Activated naive CD4-positive, alpha-beta T cell (primary cell): ENCODE data around the gene TNFRSF12A.

Experiments used
- DNase-seq, 4 experiments: peaks; one replicate each; lab custom pipeline; 2025; lab: John Stamatoyannopoulos, UW

The TNFRSF12A gene

GRCh38 chr16:3012828-3013420, 7.2 kb upstream of the TNFRSF12A start, which contains the start of gene CLDN9:
Gene CLDN9 (plus strand): TSS chr16:3012923. CDS start chr16:3013363, 440 bp downstream.
- peak in 1 of 4 experiments; percentile 17 for DNase-seq

DNA sequence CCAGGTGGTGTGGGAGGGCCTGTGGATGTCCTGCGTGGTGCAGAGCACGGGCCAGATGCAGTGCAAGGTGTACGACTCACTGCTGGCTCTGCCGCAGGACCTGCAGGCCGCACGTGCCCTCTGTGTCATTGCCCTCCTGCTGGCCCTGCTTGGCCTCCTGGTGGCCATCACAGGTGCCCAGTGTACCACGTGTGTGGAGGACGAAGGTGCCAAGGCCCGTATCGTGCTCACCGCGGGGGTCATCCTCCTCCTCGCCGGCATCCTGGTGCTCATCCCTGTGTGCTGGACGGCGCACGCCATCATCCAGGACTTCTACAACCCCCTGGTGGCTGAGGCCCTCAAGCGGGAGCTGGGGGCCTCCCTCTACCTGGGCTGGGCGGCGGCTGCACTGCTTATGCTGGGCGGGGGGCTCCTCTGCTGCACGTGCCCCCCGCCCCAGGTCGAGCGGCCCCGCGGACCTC, 6.6 kb upstream of the TNFRSF12A start:
- no peak for DNase-seq

DNA sequence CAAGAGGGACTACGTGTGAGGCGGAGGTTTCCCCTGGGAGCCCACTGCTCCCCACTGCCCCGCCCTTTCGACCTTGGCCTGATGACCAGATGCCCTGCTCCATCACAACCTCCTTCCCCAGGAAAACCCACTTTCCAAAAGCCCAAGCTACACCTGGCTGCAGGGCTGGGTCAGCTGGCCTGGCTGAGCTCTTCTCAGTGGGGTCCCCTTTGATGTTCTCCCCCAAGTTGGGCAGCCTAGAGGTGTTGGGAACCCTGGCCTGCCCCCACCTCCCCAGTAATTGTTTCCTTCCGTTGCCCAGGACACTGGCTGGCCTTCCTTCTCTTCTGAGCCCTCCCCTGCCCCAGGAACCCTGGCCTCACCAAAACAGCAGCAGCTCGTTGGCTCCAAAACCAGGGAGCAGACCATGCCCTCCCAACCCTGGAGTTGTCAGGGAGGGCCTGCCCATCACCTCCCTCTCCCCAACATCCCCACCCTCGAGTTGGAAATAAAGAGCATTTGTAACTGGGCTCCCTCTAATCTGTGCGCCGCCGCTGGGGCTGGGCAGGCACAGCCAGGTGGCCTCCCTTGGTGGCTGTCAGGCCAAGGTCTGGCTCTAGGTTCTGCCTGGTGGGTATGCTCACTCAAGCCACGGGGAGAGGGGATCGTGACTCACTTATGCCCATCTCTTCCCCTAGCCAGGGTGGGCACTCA, 6.0 kb upstream of the TNFRSF12A start:
- DNase-seq, result no peak

GRCh38 chr16:3014971-3015370, 5.2 kb upstream of the TNFRSF12A start:
- no peak for DNase-seq

- no peak for DNase-seq
Observed at GRCh38 chr16:3015865-3016521, 4.2 kb upstream of the TNFRSF12A start.

DNA sequence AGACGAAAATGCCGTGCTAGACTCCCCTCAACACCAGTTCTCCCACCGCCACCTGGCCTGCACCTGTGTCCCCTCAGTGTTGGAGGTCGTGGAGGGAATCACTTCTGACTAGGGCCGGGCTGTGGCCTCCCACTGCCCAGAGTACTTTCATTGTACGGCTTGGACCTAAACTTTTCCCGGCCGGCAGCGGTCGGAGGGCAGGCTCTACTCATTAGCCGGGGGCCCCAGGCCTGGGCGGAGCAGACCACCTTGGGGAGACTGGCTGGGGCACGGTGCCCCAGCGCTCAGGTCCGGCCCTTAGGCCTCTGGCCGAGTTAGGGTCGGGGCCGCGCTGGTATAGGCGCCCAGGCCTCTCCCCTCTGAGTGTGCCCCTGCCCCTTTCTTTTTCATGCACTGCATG, 2.8 kb upstream of the TNFRSF12A start:
- no peak for DNase-seq

DNA sequence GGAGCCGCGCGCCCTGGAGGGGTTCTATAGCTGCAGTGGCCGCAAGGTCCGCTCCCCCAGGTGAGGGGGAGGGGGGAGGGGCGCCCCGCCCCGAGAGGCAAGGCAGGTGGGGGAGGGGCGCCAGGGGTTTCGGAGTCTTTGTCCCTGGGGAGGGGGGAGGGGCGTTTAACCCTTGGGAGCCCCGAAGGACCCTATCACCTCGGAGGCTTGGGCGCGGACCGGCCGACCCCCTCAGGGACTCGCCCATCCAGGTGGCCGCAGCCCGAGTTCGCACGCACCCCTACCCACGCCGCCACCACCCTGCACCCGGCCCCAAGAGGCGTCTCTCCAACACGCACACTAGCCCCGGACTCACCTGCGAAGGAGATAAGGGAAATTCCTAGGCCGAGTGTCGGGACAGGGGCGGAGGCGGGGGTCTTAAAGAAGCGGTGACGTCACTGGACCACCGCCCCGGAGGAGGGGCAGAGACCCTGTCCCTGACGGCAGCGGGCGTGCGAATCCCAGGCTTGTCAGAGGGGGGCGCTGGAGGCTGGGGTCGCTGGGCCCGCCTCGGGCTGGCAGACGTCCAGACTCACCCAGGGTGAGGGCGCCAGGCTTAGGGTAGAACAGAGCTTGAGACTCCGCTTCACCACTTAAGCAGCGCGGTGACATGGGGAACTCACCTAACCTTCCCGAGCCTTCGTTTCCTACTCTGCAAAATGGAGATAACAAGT, 2.2 kb upstream of the TNFRSF12A start, which contains the start of gene CLDN6:
CLDN6 (minus strand) TSS at position 390 of the 713 bp plus-strand sequence. CDS start 2,162 bp downstream, outside the sequence.
- no peak for DNase-seq

GRCh38 chr16:3019594-3020246, 448 bp upstream of the TNFRSF12A start:
- DNase-seq, result no peak

- DNase-seq, result peak in 2 of 4 experiments; percentile 25 to 58
Observed at GRCh38 chr16:3020604-3021448, 658 bp downstream of the TNFRSF12A start.

DNA sequence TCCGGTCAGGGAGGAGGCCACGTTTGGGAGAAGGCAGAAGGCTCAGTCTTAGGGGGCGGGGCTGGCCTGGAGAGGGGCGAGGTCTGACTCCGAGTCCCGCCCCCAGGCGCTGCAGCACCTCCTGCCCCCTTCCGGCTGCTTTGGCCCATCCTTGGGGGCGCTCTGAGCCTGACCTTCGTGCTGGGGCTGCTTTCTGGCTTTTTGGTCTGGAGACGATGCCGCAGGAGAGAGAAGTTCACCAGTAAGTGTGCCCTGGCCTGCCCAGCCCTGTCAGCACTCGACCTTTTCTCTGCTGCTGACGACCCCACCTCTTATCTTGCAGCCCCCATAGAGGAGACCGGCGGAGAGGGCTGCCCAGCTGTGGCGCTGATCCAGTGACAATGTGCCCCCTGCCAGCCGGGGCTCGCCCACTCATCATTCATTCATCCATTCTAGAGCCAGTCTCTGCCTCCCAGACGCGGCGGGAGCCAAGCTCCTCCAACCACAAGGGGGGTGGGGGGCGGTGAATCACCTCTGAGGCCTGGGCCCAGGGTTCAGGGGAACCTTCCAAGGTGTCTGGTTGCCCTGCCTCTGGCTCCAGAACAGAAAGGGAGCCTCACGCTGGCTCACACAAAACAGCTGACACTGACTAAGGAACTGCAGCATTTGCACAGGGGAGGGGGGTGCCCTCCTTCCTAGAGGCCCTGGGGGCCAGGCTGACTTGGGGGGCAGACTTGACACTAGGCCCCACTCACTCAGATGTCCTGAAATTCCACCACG, 1.5 kb downstream of the TNFRSF12A start:
- DNase-seq, result peak; percentile 27 to 62 (median 46)

DNA sequence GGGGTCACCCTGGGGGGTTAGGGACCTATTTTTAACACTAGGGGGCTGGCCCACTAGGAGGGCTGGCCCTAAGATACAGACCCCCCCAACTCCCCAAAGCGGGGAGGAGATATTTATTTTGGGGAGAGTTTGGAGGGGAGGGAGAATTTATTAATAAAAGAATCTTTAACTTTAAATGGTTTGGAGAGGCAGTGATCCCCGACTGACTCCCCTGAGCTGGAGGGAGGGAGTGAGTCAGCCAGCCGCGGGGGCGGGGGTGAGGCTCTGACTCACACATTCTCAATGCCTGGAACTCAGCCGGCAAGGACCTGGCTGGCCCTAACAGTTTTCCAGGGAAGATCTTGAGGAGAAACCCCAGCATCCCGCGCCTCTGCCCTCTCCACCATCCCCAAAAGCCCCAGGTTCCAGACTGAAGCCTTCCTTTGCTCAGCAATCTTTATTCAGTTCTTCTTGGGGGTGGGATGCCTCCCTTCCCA, 2.1 kb downstream of the TNFRSF12A start:
- peak; percentile 55 to 76 (median 62) for DNase-seq

GRCh38 chr16:3022684-3023414, 2.7 kb downstream of the TNFRSF12A start:
- no peak for DNase-seq

DNA sequence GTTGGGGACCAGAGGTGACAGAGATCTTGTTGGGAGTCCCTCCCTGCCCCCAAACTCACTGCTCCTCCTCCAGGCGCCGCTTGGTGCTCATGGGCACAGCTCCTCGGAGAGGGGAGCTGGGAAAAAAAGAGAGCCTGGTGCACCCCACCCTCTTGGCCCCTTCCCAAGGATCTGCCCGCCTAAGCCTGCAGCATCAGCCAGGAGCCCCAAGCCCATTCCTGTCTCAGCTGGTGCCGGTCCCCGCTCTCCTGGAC, 3.2 kb downstream of the TNFRSF12A start:
- DNase-seq, result no peak

DNA sequence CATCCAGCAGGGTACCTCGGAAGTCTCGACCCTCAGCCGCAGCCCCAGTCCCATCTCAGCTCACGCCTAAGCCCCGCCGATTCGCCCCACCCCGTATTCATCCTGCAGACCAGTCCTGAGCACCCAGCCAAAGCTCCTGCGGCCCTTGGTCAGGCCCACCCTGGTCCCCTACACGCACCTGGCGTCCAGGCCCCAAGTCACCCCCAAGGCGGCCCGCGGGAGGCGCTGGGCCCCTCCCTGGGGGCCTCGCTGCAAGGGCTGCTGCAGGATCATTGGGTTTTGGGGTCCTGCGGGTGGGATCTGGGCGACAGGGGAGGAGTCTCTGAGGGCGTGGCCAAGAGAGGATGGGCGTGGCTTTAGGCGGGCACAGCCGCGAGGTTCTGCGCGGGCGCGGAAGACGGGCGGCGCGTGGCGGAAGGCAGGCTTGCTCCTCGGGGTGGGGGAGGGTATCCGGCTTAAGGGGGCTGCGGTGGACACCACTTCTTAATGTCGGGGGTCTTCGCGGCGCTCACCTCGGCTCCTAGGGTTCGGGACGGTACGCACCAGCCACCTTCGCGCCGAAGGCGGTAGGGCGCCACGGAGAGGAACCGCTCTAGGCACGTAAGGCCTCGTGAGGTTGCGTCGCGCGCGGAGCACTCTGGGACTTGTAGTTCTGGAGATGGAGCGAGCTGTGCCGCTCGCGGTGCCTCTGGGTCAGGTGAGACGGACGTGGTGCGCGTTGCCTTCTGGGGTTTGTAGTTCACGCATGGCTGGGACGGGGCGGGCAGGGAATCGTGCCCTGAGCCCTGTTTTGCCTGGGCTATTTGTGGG, 3.7 kb downstream of the TNFRSF12A start, which contains the start of the genes HCFC1R1 and THOC6:
HCFC1R1 (minus strand) TSS at position 274 of the 810 bp plus-strand sequence; CDS start at position 273, 1 bp downstream.
THOC6 (plus strand) TSS at position 367 of the 810 bp plus-strand sequence; CDS start at position 659, 292 bp downstream.
- DNase-seq, result peak; percentile 85 to 95 (median 90)

DNA sequence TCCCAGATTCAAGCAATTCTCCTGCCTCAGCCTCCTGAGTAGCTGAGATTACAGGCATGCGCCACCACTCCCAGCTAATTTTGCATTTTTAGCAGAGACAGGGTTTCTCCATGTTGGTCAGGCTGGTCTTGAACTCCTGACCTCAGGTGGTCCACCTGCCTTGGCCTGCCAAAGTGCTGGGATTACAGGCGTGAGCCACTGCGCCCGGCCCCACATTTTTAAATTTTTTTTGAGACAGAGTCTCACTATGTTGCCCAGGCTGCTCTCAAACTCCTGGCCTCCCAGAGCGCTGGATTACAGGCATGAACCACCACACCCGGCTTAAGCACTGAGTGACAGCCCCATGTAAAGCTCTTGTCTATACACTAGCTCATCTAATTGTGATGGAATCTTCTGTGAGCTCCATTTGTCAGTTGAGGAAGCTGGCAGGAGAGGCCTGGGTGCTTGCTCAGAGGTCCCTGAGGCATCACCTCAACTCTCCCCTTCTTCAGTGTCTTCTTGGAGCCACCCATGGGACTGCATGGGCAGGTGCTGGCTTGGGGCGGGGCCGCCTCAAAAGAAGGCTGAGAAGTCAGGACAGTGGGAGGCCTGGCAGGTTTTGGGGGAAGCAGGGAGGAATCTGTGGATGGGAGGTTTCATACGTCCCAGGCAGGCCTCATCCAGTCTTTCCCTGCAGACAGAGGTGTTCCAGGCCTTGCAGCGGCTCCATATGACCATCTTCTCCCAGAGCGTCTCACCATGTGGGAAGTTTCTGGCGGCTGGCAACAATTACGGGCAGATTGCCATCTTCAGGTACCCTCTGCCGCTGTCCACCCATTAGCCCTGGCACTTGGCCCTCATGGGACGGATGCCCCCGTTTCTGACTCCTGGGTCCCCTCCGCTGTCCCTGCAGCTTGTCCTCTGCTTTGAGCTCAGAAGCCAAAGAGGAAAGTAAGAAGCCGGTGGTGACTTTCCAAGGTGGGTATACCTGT, 5.1 kb downstream of the TNFRSF12A start:
- no peak for DNase-seq

DNA sequence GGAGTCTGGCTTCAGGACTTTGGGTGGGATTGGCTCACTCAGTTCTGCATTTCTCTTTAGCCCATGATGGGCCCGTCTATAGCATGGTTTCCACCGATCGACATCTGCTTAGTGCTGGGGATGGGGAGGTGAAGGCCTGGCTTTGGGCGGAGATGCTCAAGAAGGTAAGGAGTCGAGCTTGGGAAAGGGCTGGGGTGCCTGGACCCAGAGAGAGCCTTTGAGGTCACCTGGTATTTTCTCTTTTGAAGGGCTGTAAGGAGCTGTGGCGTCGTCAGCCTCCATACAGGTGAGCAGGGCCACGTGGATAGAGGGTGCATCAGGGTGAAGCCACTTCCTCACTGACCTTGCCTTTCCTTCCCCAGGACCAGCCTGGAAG, 5.8 kb downstream of the TNFRSF12A start:
- no peak for DNase-seq
